ENCODE measurements around the gene DHX35.
A peak's percentile ranks its signal among the peaks of the same experiment; 100 is the strongest.

The DHX35 gene

DNA sequence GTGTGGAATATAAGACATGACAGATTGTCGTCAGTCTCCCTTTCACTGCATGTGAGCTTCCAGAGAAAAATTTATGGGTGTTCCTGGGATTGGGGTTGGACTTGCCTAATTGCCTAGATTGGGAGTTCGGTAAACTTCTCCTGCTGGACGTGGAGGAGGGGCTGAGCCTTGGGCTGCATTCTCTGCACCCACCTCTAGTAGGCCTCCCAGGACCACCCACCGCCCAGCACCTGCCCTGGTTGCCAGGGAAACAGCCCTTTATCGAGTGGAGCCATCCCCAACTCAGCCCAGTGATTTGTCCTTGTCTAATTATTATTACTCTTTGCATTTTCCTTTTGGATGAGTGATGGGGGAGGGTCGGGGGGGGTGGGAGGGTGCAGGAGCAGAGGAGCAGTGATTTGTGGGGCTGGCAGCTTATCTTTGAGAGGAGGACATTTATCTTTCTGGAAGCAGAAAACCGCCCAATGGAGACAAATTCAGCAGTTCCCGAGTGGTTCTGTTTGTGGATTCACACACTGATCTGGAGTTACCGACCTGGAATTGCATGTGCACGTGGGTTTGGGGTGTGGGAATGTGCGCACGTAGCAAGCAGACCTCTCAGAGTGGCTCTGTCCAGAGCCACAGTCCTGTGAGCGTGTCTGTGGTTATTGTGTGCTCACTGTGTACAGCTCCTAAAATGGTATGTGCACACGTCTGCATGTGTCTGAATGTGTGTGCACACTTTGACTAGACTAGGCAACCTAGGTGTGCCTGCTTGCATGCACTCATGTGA, 104.5 kb downstream of the DHX35 start:
- no peak for DNase-seq (ENCODE audit: low spot score)

DNA sequence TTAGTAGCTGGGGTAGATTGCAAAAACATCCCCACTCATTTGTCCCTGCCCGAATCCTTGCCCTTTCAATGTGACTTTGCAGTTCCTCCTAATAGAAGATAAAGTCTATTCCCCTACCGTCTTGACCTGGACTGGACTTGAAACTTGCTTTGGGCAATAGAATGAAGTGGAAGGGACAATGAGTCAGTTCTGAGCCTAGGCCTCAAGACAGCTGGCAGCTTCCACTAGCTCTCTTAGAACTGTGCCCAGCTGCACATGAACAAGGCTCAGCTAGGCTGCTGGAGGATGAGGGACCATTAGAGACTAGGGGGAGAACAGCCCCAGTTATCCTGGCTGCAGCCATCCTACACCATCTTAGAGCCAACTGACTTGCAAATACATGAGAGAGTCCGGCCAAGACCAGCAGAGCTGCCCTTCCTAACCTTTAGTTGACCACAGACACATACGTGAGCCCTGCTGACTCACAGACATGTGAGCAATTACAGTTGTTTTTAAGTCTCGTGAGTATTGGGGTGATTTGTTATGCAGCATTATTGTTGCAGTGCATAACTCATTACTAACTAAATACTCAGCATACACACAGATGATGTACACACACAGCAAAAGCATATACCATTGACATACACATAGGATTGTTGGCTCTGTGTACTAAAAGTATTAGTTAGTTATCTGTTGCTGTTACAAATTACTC, 105.5 kb downstream of the DHX35 start:
- no peak for DNase-seq (ENCODE audit: low spot score)

DNA sequence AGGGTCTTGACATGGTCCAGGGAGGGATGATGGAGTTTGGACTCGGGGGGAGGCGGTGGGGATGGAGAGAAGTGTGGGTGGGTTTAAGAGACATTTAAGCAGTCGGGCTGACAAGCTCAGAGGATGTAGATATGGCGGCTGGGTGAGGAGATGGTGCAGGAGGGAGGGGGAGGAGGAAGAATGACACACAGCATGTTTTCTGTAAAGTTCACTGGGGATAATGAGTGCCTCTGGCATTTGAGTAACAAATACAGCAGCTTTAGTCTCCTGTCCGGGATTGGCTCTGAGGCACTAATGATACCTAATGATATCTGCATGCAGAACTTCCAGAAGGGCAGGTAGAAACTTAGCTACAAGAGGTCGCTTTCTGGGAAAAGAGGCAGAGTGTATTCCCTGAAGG, 107.8 kb downstream of the DHX35 start:
- no peak for DNase-seq (ENCODE audit: low spot score)

DNA sequence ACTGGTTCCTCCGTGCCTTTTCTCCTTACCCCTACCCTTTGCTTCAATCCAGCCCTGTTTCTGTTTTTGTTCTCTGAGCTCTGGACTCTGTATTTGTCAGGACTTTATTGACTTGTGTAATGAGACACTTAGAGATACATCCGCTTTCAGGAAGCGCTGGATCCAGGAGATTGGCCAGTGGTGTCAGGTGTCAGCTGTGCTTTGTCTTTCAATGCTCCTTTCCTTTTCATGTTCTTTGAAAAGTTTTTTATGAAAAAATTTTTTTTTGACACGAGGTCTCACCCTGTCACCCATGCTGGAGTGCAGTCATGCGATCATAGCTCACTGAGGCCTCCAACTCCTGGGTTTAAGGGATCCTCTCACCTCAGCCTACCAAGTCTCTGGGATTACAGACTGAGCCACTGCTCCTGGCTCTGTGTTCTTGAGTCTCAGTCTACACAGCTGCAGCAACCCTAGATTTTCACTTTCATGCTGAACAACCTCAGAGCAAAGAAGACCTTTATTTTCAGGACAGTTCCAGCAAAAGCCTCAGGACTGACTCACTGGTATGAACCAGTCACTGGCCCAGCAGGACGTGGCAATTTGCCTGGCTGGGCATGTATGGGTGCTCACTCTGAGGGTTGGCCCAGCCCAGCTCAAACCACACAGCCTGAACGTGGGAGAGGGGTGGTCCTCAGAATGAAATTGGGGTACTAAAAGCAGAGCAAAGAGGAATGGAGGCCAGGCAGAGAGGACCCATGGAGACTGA, 108.5 kb downstream of the DHX35 start:
- DNase-seq (ENCODE audit: low spot score) = no peak

DNA sequence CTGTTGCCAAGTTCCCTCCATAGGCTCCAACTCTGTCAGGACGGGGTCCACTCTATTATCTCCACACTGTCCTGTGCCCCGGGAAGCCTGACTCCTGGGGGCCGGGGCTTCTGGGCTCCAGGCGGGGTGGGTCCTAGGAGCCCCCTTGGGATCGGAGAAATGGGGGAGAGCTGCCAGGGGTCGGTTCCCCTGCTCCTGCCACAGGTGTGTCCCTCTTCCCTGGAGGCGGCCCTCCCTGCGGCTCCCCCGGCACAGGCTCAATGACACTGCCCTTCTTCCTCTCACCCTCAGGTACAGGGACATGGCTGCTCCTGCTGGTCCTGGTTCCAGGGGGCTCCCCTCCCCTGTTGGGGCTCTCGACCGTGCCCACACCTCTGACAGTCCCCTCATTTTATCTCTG, 110.0 kb downstream of the DHX35 start:
- no peak for DNase-seq (ENCODE audit: low spot score)

DNA sequence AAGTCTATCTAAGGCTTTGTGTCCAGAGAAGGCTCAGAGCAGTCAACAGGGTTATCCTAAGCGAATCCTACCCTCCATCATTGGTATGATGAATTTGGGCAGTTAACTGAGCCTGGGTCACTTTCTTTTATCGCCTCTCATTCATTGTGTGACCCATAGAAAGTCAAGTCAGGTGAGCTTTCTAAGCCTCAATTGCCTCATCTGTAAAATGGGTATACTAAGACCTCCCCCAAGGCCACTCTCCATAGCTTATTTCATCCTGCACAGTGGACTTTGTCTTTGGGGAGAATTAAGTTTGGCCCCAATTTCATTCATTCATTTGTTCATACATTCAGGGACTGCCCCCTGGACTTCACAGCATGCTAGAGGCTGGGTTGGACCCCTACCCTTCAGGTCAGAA, 110.5 kb downstream of the DHX35 start:
- no peak for DNase-seq (ENCODE audit: low spot score)

DNA sequence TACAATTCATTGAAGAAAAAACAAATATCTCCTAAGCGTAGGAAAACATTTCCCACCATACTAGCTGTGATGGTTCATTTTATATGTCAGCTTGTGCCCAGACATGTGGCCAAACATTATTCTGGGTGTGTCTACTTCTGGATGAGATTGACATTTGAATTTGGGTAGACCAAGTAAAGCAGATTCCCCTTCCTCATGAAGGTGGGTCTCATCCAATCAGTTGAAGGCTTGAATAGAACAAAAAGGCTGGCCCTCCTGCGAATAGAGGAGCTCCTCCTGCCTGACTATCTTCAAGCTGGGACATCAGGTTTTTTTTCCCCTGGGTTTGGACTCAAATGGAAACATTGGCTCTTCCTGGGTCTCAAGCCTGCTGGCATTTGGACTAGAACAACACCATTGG, 113.6 kb downstream of the DHX35 start:
- no peak for DNase-seq (ENCODE audit: low spot score)

DNA sequence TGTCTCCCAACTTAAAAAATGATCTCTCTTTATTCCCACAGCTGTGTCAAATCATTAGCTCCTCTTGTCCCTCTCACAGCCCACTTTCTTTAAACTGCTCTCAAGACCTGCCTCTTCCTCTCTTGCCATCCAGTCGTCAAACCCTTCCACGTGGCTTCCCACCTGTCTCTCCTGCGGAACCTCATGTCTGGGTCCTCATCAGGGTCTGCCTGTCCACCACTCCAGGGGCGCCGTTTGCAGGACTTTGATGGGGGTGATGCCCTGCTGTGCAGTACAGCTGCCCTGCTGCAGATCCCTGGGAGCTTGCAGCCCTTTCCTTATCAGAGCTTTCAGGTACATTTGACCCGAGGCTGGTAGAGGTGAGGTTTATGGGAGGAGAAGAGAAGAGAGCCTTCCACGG, 114.8 kb downstream of the DHX35 start:
- no peak for DNase-seq (ENCODE audit: low spot score)

DNA sequence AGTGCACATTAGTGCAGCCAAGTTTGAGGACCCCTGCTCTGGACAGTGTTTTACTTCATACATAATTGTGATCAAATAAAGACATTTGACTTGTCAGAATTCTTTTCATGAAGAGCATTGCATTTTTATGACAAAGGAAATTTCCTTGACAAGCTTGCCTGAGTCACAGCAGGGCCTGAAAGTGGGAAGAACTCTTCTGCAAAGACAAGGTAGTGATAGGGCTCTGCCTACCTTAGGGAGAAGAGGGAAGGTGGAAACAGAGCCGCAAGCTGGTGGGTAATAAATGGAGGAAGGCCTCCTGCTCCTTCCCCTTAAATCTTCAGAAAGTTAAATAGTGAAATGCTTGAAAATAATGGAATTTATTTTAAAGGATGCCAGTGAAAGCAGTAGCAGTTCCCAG, 118.2 kb downstream of the DHX35 start:
- no peak for DNase-seq (ENCODE audit: low spot score)

DNA sequence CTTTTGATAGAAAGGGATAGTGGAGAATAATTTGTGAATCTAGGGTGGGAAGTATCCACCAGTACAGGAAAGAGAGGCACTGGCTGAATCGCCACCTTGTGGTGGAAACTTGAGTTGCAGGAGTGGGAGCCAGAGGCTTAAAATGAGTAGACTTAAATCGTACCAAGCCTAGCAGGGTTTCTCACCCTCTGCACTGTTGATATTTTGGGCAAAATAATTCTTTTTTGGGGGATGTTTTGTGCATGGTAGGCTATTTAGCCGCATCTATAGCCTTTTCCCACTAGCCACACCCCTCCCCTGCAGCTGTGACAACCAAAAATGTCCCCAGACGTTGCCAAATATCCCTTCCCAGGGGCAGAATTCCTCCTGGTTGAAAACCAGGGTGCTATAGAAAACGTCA, 119.1 kb downstream of the DHX35 start:
- peak; percentile 82 for DNase-seq (ENCODE audit: low spot score)

DNA sequence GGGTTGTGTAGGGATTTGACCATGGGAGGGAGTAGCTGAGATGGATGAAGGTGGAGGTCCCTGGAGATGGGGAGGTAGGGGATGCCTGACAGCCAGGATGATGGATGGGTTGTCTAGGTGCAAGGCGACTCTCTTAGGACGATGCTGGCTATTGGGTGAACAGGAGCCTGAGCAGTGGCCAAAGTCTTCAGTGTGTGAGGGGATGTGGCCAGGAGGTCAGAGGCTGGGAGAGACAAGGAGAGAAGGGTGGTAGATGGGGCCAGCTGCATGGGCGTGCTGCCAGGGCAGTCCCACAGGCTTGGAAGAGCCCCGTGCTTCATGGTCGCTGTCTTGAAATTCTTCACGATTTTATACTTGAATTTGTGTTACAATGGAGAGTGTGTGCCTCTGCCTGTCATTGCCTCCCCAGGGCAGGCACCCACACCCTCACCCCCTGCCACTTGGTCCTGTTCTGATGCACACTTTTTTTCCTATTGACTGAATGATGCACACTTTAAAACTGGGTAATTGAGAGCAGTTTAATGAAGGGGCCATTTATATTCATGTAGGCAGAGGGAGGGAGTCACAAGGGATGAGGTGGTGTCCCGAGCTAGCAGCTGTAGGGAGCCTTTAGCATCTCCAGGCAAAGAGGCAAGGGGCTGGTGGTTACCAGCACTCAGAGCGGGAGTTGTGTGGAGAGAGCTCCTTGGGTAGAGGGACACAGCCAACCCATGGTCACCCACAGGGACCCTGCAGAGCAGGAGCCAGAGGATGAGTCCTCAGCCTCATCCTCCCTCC, 120.7 kb downstream of the DHX35 start:
- DNase-seq (ENCODE audit: low spot score) = no peak

DNA sequence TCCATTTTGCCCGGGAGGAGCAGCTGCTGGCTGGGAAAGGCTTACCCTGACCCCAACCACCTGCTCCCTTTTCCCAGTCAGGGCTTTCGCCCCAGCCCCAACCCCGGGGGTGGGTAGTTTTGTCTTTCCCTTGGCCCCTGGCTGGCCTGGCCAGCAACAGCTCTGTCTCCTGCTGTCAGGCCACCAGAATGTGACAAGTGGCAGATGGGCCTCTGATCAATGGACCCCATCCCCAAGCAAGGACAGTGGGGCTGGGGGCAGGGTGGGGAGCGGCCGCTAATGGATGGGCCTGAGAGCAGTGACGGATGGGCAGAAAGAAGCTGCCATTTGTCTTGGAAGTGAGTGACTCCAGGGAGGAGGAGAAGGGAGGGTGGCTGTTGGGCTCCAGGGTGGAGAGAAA, 121.6 kb downstream of the DHX35 start:
- DNase-seq (ENCODE audit: low spot score) = no peak

DNA sequence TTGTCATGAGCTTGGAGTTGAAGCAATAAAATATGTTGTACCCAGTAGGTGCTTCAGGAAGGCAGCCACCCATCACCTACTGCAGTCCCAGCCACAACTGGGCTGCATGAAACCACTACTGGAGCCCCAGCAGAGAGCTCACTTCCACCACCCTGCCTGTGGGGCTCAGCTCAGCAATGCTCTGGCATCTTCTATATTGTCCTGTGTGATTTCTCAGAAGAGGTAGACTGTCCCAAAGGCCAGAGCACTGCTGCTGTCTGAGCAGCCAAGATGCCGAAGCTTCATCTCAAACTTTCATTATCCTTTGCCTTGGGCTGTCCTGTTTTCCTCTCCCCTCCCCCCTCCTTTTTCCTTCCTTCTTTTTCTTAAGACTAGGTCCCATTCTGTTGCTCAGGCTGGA, 126.9 kb downstream of the DHX35 start:
- no peak for DNase-seq (ENCODE audit: low spot score)

Data from CD4-positive, alpha-beta T cell treated with Interleukin-15 for 4 hours (primary cell).